ENCODE results near the gene SEPTIN7. TPM values are rescaled to one million over a fixed set of nuclear protein-coding genes. Genes with fewer than 3 reads are reported as not detected.

SEPTIN7 gene
- total RNA-seq, 1 donor from 2014 or later = 180 TPM

Other genes starting within 250 kb of the SEPTIN7 start
- gene HERPUD2, start 105.9 kb upstream of the SEPTIN7 start, total RNA-seq = 40.0 TPM

Data from lower lobe of right lung (tissue), 1 donor.